Suppressor macrophage treated with lipopolysaccharide for 1 hour (primary cell): ENCODE results near the gene MYLK4.
A peak's percentile ranks its signal among the peaks of the same experiment; 100 is the strongest.

Source experiments
- DNase-seq, 3 donors: peaks; one replicate each; pipeline ENCODE4 v3.0.0-alpha.2; 2020 to 2022

Gene MYLK4

GRCh38 chr6:2732503-2733089, 18.1 kb downstream of the MYLK4 start:
- no peak for DNase-seq

GRCh38 chr6:2731281-2731909, 19.3 kb downstream of the MYLK4 start:
- DNase-seq: no peak

GRCh38 chr6:2730353-2731107, 20.2 kb downstream of the MYLK4 start:
- DNase-seq: no peak

GRCh38 chr6:2729921-2730320, 20.8 kb downstream of the MYLK4 start:
- DNase-seq: no peak

- DNase-seq: peak; percentile 89 to 98 (median 96)
Measured at GRCh38 chr6:2725999-2726567, 24.6 kb downstream of the MYLK4 start.

- no peak for DNase-seq
Measured at GRCh38 chr6:2725364-2725988, 25.2 kb downstream of the MYLK4 start.

- no peak for DNase-seq
Measured at GRCh38 chr6:2721219-2721618, 29.5 kb downstream of the MYLK4 start.

- no peak for DNase-seq
Measured at GRCh38 chr6:2719093-2719455, 31.6 kb downstream of the MYLK4 start.

GRCh38 chr6:2718334-2719092, 32.2 kb downstream of the MYLK4 start:
- peak in 2 of 3 donors; percentile 33 to 37 for DNase-seq

- no peak for DNase-seq
Measured at GRCh38 chr6:2716936-2717700, 33.6 kb downstream of the MYLK4 start.

- DNase-seq: no peak
Measured at GRCh38 chr6:2715737-2716136, 35.0 kb downstream of the MYLK4 start.

- peak; percentile 53 to 59 (median 57) for DNase-seq
Measured at GRCh38 chr6:2714111-2714895, 36.4 kb downstream of the MYLK4 start.

- DNase-seq: no peak
Measured at GRCh38 chr6:2713473-2714110, 37.1 kb downstream of the MYLK4 start.

GRCh38 chr6:2712102-2712501, 38.6 kb downstream of the MYLK4 start:
- no peak for DNase-seq

GRCh38 chr6:2710412-2710811, 40.3 kb downstream of the MYLK4 start:
- no peak for DNase-seq

- DNase-seq: no peak
Measured at GRCh38 chr6:2708456-2708855, 42.3 kb downstream of the MYLK4 start.

GRCh38 chr6:2706558-2706957, 44.2 kb downstream of the MYLK4 start:
- DNase-seq: no peak

- no peak for DNase-seq
Measured at GRCh38 chr6:2705256-2705655, 45.5 kb downstream of the MYLK4 start.

GRCh38 chr6:2697291-2697690, 53.4 kb downstream of the MYLK4 start:
- DNase-seq: no peak

- DNase-seq: peak; percentile 53 to 83 (median 78)
Measured at GRCh38 chr6:2695454-2696095, 55.1 kb downstream of the MYLK4 start.
